A549 (cell line): ENCODE results near the gene TMEM259.

ENCODE experiments used
- CHD4 ChIP-seq: fragments of 200-600 bp; sonication (generic); IDR thresholded peaks from 2 replicates; pipeline ENCODE4 v1.6.1; 2016; ENCODE audit warnings: antibody characterized with exemption, mild to moderate bottlenecking, borderline replicate concordance
- EP300 ChIP-seq, 2 experiments: fragments of >200 bp; sonication (Bioruptor Twin); formaldehyde crosslinking; IDR thresholded peaks; 2 replicates in 1 of 2; 3 replicates in 1 of 2; pipeline ENCODE4 v1.6.1; 2016 to 2017
- TF ChIP-seq, protein P1 (sequence below): fragments of >200 bp; sonication (Bioruptor Twin); formaldehyde crosslinking; IDR thresholded peaks from 3 replicates; pipeline ENCODE4 v1.5.1; 2016

DNA sequence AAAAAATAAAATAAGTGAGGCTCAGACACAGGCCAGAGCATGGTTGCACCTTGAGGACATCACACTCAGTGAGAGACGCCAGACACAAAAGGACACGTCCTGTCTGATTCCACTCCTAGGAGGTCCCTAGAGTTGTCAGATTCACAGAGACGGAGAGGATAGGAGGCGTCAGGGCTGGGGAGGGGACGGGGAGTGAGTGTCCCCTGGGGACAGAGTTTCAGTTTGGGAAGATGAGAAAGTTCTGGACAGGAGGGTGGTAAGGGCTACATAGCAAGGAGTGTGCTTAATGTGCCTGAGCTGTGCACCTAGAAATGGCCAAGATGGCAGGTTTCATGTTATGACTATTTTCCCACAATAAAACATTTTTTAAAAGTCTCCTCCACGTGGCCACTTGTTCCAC lies 22.9 kb downstream of the TMEM259 start:
- TF ChIP-seq, protein P1, sequence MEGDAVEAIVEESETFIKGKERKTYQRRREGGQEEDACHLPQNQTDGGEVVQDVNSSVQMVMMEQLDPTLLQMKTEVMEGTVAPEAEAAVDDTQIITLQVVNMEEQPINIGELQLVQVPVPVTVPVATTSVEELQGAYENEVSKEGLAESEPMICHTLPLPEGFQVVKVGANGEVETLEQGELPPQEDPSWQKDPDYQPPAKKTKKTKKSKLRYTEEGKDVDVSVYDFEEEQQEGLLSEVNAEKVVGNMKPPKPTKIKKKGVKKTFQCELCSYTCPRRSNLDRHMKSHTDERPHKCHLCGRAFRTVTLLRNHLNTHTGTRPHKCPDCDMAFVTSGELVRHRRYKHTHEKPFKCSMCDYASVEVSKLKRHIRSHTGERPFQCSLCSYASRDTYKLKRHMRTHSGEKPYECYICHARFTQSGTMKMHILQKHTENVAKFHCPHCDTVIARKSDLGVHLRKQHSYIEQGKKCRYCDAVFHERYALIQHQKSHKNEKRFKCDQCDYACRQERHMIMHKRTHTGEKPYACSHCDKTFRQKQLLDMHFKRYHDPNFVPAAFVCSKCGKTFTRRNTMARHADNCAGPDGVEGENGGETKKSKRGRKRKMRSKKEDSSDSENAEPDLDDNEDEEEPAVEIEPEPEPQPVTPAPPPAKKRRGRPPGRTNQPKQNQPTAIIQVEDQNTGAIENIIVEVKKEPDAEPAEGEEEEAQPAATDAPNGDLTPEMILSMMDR = no peak
- TF ChIP-seq EP300 (IDR thresholded peaks at IDR 0.05) (no peak), CHD4 (no peak)
